ENCODE results near the gene NBEAL2.

Gene NBEAL2

GRCh38 chr3:46988616-46989015 lies 9.2 kb downstream of the NBEAL2 start:
- DNase-seq = no peak

GRCh38 chr3:46989146-46989810 lies 9.8 kb downstream of the NBEAL2 start:
- DNase-seq = no peak

- no peak for DNase-seq
Observed at GRCh38 chr3:46990573-46991374, 11.3 kb downstream of the NBEAL2 start.

GRCh38 chr3:46991406-46992165 lies 12.1 kb downstream of the NBEAL2 start:
- DNase-seq = no peak

- no peak for DNase-seq
Observed at GRCh38 chr3:46992231-46992630, 12.8 kb downstream of the NBEAL2 start.

GRCh38 chr3:46993292-46993691 lies 13.8 kb downstream of the NBEAL2 start:
- DNase-seq = no peak

- no peak for DNase-seq
Observed at GRCh38 chr3:46993986-46994385, 14.5 kb downstream of the NBEAL2 start.

- no peak for DNase-seq
Observed at GRCh38 chr3:46994801-46995731, 15.6 kb downstream of the NBEAL2 start.

GRCh38 chr3:46995901-46996562 lies 16.6 kb downstream of the NBEAL2 start:
- DNase-seq = no peak

GRCh38 chr3:46996689-46997452 lies 17.4 kb downstream of the NBEAL2 start:
- DNase-seq = no peak

- no peak for DNase-seq
Observed at GRCh38 chr3:46997453-46998091, 18.1 kb downstream of the NBEAL2 start.

- DNase-seq = peak in 1 of 2 experiments; percentile 9
Observed at GRCh38 chr3:46998121-46998851, 18.8 kb downstream of the NBEAL2 start.

- no peak for DNase-seq
Observed at GRCh38 chr3:46998852-46999515, 19.5 kb downstream of the NBEAL2 start.

GRCh38 chr3:46999516-47000197 lies 20.2 kb downstream of the NBEAL2 start:
- no peak for DNase-seq

GRCh38 chr3:47000198-47000815 lies 20.8 kb downstream of the NBEAL2 start:
- DNase-seq = no peak

GRCh38 chr3:47000922-47001730 lies 21.7 kb downstream of the NBEAL2 start:
- DNase-seq = no peak

GRCh38 chr3:47001731-47002170 lies 22.3 kb downstream of the NBEAL2 start:
- DNase-seq = no peak

Measured in NCI-H524 (cell line).